Panc1 (cell line): Measurements from ENCODE around the gene DTNBP1. TPM values are rescaled to one million over a fixed set of nuclear protein-coding genes. Genes with fewer than 3 reads are reported as not detected.

Experiments
- ATAC-seq: fragments of 200-7000 bp; cut with Tn5 transposase; 2 replicates; pipeline ENCODE4 v1.9.1; 2020; ENCODE audit warnings: mild to moderate bottlenecking, moderate library complexity
- BruUV-seq: library from RNA; stranded (reverse); fragments of 400-500 nt; replicated peaks from 2 replicates; lab custom pipeline; 2021; lab: Mats Ljungman, UMichigan
- CTCF ChIA-PET: fragments of 300-600 bp; sonication (Branson Sonifier 250); formaldehyde crosslinking; loops from one replicate; lab custom pipeline; 2022; ENCODE audit warnings: antibody characterized with exemption; lab: Charles Lee
- POLR2A ChIA-PET: fragments of 300-600 bp; sonication (Branson Sonifier 250); formaldehyde crosslinking; loops from one replicate; lab custom pipeline; 2022; ENCODE audit warnings: antibody characterized with exemption; lab: Charles Lee
- DNase-seq: peaks from one replicate; pipeline ENCODE4 v3.0.0-alpha.2; 2010; ENCODE audit warnings: low read depth, low spot score
- H3K27ac ChIP-seq: 2 replicates; pipeline ENCODE4 v1.5.1; 2011; ENCODE audit warnings: mild to moderate bottlenecking, low read length, inconsistent platforms
- H3K27me3 ChIP-seq: fragments of 200-500 bp; sonication (Bioruptor generic); 2 replicates; pipeline ENCODE4 v1.6.0; 2014; ENCODE audit warnings: low read length, inconsistent platforms; ENCODE audit not compliant: control insufficient read depth, insufficient read depth
- H3K36me3 ChIP-seq: fragments of 200-500 bp; sonication (Bioruptor generic); 2 replicates; pipeline ENCODE4 v1.5.1; 2014; ENCODE audit warnings: inconsistent platforms, mild to moderate bottlenecking, low read length, moderate library complexity; ENCODE audit not compliant: control insufficient read depth, insufficient read depth
- H3K4me1 ChIP-seq: 2 replicates; pipeline ENCODE4 v1.5.1; 2011; ENCODE audit warnings: inconsistent platforms, mild to moderate bottlenecking, low read length, moderate library complexity; ENCODE audit not compliant: control insufficient read depth, insufficient read depth
- H3K4me3 ChIP-seq, 2 experiments: 2 replicates each; pipeline ENCODE4 v1.5.1; 2011 to 2012; ENCODE audit warnings: low read depth in 2 of 2, low read length in 2 of 2, mild to moderate bottlenecking in 2 of 2, inconsistent platforms in 1 of 2, moderate library complexity in 1 of 2
- H3K9me3 ChIP-seq: fragments of 200-500 bp; sonication (Bioruptor generic); 2 replicates; pipeline ENCODE4 v1.5.1; 2014; ENCODE audit warnings: low read depth, mild to moderate bottlenecking, inconsistent platforms, low read length, moderate library complexity; ENCODE audit not compliant: control insufficient read depth, insufficient read depth
- CTCF ChIP-seq: fragments of 450-650 bp; IDR thresholded peaks from 2 replicates; pipeline ENCODE4 v1.5.1; 2017; ENCODE audit warnings: mild to moderate bottlenecking
- POLR2AphosphoS5 ChIP-seq: IDR thresholded peaks from 2 replicates; pipeline ENCODE4 v1.6.1; 2012; ENCODE audit warnings: mild to moderate bottlenecking, low read depth, low read length, moderate library complexity
- SIN3A ChIP-seq: IDR thresholded peaks from 2 replicates; pipeline ENCODE4 v1.6.1; 2012; ENCODE audit warnings: low read depth, mild to moderate bottlenecking, low read length, moderate library complexity, borderline replicate concordance; ENCODE audit not compliant: insufficient read depth
- TCF7L2 ChIP-seq: IDR thresholded peaks from 2 replicates; pipeline ENCODE4 v1.6.1; 2011; ENCODE audit warnings: mild to moderate bottlenecking, low read depth, low read length, inconsistent platforms
- in situ Hi-C: cut with HindIII; loops from 2 replicates; pipeline ENCODE4 v1.10.0; 2016; ENCODE audit warnings: low sequenced_read_pairs, low pct_unique_long_range_greater_than_20kb
- intact Hi-C: fragments of 100-400 bp; cut with micrococcal nuclease; formaldehyde crosslinking; loops from one replicate; pipeline ENCODE4 v1.10.0; 2022; ENCODE audit not compliant: unreplicated experiment
- total RNA-seq: library from RNA; stranded (reverse); gene quantifications from one replicate; pipeline ENCODE4 v1.2.1, GENCODE V29; 2021; ENCODE audit not compliant: unreplicated experiment
- TF ChIP-seq, protein P1 (sequence below), 2 experiments: IDR thresholded peaks; 2 replicates each; pipeline ENCODE4 v1.6.1; 2011 to 2012; ENCODE audit warnings: low read depth in 2 of 2, control low read depth in 1 of 2, low read length in 1 of 2, mild to moderate bottlenecking in 1 of 2, moderate library complexity in 1 of 2; ENCODE audit not compliant: insufficient read depth in 1 of 2

DTNBP1 gene
- total RNA-seq, 1 experiment from 2014 or later, result 29.3 TPM

DNA sequence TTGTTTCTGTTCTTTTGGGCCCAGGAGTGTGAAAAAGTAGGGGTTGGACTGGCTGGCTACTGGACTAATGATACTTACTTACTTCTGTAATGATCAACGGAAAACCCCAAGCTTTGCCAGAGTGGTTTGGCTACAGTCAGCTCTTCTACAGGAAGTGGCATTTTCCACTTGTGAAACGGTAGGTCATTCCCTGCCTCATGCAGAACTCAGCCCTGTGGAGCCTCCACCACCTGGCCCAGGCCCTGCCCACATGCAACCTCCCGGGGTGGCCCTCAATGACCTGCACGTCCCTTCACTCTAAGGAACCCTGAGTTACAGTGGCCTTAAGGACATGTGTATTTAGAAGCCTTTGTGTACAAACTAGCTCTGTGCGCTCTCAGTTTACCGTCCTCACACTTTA is 140.4 kb downstream of the DTNBP1 start:
- DNase-seq, result no peak
- in situ Hi-C loops, result no loop called here
- CTCF ChIA-PET, result no interaction called here
- Histone ChIP-seq H3K36me3 (no peaks in the 10 kb centered on the region; the same call in 1 of the 2 replicates), H3K9me3 (no peaks in the 10 kb centered on the region), H3K27ac (no peak overlapping the region), H3K4me3 (no peak overlapping the region), H3K27me3 (no peaks in the 10 kb centered on the region), H3K4me1 (no peaks in the 10 kb centered on the region)
- POLR2A ChIA-PET, result no interaction called here
- no TSS peak for BruUV-seq
- intact Hi-C loops, result no loop called here
- no peak for ATAC-seq
- TF ChIP-seq CTCF, result no peak
- no peak for TF ChIP-seq POLR2AphosphoS5
- no peak for TF ChIP-seq TCF7L2

GRCh38 chr6:15522026-15522425 is 140.8 kb downstream of the DTNBP1 start:
- in situ Hi-C loops (no loop called here), intact Hi-C loops (no loop called here)
- H3K27me3 ChIP-seq, result no peaks in the 10 kb centered on the region
- CTCF ChIA-PET, result no interaction called here
- no peak overlapping the region for H3K4me3 ChIP-seq
- ATAC-seq, result no peak
- H3K4me1 ChIP-seq, result no peaks in the 10 kb centered on the region
- no TSS peak for BruUV-seq
- H3K36me3 ChIP-seq, result no peaks in the 10 kb centered on the region; the same call in 1 of the 2 replicates
- no peaks in the 10 kb centered on the region for H3K9me3 ChIP-seq
- no peak for DNase-seq
- POLR2A ChIA-PET, result no interaction called here
- no peak for TF ChIP-seq SIN3A
- no peak for TF ChIP-seq POLR2AphosphoS5
- TF ChIP-seq TCF7L2, result no peak
- no peak for TF ChIP-seq CTCF
- TF ChIP-seq, protein P1, sequence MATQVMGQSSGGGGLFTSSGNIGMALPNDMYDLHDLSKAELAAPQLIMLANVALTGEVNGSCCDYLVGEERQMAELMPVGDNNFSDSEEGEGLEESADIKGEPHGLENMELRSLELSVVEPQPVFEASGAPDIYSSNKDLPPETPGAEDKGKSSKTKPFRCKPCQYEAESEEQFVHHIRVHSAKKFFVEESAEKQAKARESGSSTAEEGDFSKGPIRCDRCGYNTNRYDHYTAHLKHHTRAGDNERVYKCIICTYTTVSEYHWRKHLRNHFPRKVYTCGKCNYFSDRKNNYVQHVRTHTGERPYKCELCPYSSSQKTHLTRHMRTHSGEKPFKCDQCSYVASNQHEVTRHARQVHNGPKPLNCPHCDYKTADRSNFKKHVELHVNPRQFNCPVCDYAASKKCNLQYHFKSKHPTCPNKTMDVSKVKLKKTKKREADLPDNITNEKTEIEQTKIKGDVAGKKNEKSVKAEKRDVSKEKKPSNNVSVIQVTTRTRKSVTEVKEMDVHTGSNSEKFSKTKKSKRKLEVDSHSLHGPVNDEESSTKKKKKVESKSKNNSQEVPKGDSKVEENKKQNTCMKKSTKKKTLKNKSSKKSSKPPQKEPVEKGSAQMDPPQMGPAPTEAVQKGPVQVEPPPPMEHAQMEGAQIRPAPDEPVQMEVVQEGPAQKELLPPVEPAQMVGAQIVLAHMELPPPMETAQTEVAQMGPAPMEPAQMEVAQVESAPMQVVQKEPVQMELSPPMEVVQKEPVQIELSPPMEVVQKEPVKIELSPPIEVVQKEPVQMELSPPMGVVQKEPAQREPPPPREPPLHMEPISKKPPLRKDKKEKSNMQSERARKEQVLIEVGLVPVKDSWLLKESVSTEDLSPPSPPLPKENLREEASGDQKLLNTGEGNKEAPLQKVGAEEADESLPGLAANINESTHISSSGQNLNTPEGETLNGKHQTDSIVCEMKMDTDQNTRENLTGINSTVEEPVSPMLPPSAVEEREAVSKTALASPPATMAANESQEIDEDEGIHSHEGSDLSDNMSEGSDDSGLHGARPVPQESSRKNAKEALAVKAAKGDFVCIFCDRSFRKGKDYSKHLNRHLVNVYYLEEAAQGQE (IDR thresholded peaks at IDR 0.05; ENCODE audit: insufficient read depth in 1 of 2, low read depth in 2 of 2, low read length in 1 of 2), result no peak
- H3K27ac ChIP-seq, result no peak overlapping the region
